HG02973 (cell line): Measurements from ENCODE around the gene NT5C1A.

Source experiments
- ATAC-seq: cut with Tn5 transposase; IDR thresholded peaks from one replicate; pipeline ENCODE4 v1.9.1; 2021; ENCODE audit warnings: moderate library complexity; ENCODE audit not compliant: unreplicated experiment

The NT5C1A gene

DNA sequence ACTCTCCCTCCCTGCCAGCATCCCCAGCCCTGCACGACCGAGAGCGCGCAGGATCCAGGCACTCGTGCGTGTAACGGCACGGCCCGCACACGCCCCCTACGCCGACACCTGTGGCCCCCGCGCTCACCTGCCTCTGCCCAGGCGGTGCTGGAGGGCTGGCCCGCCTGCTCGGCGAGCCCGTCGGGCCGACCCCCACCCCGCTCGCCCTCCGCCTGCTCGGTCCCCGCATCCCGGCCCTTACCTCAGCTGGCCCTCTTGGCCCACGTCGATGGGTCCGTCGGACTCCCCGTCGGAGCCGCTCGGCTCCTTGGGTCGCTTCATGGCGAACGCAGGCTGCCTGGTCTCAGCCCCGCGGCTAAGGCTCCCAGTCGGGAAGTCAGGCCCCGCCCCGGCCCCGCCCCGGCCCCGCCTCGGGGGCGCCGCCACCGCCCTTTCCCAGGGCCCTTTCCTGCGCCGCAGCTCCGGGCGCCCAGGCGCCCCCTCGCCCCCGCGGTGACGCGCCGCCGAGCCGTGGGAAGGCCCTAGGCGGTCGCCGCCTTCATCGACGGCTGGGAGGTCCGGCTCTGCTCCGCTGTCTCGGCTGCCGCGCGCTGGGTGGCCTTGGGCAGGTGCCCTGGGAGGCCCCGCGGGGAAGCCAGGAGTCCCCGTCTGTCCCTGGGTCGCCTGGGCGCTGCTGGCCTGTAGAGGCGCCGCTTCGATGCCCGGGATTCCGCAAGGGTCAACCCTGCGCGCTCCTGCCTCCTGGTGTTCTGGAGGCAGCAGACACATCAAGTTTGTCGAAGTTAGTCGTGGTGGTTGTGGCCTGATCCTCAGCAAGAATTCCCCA is 32.4 kb downstream of the NT5C1A start, which contains the start of gene HEYL:
Gene HEYL, minus strand, starts transcription at position 339 of the 826 bp plus-strand sequence. Its CDS starts 18 bp downstream, at position 321.
- ATAC-seq = no peak

GRCh38 chr1:39638965-39639304 is 33.0 kb downstream of the NT5C1A start:
- ATAC-seq = no peak

GRCh38 chr1:39637361-39637760 is 34.5 kb downstream of the NT5C1A start:
- ATAC-seq = no peak

- no peak for ATAC-seq
These were observed 36.1 kb downstream of the NT5C1A start for GRCh38 chr1:39635871-39636210.

GRCh38 chr1:39635205-39635870 is 36.6 kb downstream of the NT5C1A start:
- no peak for ATAC-seq

DNA sequence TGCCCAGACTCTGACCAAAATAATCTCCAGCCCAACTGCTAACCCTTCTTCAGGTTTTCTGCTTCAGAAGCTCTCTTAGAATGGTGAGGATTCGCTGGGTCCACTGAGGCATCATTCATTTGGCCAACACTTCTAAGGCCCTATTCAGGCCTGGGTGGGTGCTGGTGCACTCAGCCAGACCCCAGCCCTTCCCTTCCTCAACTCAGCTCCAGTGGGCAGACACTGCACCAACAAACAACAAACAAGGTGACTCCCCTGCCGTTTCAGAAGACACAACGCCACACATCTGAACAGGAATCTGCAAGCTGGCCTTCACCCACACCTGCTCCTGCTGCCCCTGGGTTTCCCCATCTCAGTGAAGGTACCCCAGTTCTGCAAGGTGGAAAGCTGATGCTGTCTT is 38.5 kb downstream of the NT5C1A start:
- ATAC-seq = no peak

GRCh38 chr1:39632682-39633417 is 39.1 kb downstream of the NT5C1A start:
- no peak for ATAC-seq

DNA sequence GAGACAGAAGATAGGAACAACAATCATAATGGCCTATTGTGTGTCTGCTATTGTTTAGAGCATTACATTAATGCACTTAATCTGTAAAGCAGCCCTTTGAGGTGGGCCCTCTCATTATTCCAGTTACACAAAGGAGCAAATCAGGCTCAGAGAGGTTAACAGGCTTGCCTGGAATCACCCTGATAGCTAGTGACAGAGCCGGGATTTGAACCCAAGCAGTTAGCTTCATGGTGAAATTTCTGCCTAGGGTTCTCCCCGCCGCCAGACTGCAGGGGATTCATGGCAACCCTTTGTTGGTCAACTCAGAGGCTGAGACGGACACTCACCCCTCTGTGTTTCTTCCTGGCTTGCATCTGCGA is 39.6 kb downstream of the NT5C1A start:
- no peak for ATAC-seq

DNA sequence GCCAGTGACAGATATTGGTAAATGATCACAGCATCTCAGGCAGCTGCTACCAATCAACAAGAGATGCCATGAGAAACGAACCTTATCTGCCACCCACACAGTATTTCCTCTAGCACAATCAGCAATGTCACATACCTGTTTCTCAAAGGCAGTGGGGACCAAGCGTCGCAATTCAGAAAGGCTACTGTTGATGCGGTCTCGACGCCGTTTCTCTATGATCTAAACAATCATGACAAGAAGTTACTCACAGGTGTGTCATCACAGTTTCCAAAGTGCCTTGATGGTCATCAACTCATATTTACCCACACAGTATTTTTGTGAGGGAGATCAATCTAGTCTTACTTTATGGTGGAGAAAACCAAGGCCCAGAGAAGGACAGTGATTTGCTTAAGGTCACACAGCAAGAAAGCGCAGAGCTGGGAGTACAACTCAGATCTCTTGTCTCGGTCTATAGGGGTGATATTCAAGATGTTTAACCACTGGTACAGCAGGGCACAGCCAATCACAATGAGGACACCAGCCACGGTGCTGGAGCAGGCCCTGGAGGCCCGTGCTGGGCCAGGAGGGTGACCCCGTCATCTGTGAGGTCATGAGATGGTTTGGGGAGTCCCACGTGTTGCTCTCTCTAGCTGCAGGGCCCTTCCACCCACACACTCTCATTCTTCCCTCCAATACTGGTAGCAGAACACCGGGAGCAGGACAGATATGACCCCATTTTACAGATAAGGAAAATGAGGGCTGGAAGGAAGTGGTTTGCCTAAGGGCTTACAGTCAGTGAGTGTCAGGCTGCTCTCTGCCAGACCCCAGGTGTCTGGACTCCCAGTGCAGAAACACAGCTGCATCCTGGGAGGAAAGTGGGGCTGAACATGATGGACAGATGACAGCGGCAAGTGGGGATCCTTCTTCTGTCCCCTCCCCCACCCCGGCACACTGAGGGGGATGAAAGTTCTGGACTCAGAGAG is 40.3 kb downstream of the NT5C1A start:
- no peak for ATAC-seq

DNA sequence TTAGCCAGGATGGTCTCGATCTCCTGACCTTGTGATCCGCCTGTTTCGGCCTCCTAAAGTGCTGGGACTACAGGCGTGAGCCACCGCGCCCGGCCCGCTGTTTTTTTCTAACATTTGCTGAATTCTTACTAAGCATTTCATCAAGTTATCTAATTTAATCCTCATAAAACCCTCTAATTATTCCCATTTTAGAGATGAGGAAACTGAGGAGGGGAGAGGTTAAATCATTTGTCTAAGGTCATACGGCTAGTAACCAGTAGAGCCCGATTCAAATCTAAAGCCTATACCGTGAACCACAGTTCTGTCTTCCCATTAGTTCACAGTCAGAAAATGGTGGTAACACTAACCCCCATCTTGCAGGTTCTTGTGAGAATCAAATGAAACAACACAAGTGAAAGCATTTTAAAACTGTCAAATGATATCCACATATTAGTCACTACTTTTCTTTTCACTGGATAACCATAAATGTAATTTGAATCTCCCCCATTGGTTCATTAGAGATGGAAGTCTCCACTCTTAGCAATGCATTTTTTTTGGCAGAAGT is 43.0 kb downstream of the NT5C1A start:
- no peak for ATAC-seq

GRCh38 chr1:39626646-39627045 is 45.3 kb downstream of the NT5C1A start:
- ATAC-seq = no peak

- ATAC-seq = no peak
These were observed 46.2 kb downstream of the NT5C1A start for GRCh38 chr1:39625462-39626273.

DNA sequence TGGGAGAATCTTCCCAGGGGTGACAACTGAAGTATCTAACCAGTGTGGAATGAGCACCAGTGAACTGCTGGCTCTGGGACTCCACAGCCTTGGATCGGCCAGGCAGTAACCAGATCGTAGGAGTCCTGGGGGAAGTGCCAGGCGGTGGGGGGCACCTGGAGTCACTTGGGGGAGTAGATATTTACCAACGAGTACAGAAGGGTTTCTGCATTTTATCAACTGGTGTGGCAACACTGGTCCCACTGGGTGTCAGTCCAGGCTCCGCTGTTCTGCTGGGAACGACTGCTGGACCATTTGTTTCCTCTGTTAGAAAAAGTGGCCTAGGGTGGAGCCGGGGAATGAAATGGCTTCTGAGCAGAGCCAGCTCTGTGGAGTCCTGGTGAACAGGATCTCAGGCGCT is 46.9 kb downstream of the NT5C1A start:
- ATAC-seq = no peak

DNA sequence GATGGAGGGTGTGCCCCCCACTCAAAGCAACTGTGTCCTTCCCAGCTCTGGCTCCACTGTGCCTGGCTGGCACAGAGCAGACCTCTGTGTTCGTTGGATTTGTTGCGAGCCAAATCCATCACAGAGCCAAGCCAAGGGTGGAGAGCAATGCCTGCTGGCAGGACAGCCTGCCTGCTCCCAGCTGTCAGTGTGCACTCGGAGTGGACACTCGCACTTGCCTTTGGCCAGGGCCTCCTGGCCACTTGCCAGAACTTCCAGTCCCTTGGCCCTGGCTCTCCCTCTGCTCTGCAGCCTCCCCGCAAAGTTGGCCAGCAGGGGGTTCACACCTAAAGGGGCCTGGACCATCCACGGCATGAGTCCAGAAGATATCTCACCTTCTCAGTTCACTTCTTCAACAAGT is 48.9 kb downstream of the NT5C1A start:
- no peak for ATAC-seq

- no peak for ATAC-seq
These were observed 49.5 kb downstream of the NT5C1A start for GRCh38 chr1:39622427-39622826.

DNA sequence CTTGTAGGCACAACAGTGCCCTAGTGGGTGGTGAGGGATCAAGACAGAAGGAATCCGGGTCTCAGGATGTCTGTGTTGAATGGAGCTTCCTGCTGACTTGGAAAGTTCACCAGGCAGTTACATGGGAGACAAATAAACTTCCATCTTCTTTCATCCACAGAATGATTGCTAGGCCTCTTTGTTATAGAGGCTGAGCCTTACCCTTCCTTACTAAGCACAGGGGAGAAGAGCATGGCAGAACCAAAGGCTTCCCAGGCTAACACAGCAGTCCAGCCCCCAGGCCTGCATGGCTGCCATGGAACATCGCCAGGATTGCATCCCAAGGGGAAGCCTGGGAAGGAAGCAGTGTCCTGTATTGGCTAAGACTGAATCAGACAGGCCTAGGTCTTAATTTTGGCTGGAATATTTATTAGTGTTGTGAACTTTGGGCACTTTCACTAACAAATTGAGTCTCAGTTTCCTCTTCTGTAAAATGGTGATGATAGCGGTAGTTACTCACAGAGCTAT is 51.2 kb downstream of the NT5C1A start:
- no peak for ATAC-seq

GRCh38 chr1:39617488-39618049 is 54.3 kb downstream of the NT5C1A start:
- no peak for ATAC-seq

DNA sequence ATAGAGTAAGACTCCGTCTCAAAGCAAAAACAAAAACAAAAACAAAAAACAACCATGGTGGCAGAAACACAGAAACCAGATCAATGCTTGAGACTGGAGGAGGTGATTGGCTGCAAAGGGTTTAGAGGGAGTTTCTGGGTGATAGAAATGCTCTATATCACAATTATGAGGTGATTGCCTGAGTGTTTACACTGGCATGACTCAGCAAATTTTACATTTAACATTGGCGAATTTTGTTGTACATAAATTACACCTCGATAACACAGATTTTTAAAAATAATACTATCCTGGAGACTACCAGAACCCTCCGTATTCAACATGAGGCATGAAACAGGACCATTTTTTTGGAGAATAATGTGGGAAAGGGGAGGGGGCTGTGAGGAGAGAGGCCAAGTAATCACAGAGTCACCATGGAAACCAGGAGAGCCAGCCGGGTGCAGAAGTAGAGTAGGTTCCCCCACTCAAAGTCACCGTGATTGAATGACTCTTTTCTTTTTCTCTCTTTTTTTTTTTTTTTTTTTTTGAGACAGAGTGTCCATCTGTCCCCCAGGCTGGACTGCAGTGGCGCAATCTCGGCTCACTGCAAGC is 56.7 kb downstream of the NT5C1A start:
- ATAC-seq = no peak

- ATAC-seq = no peak
These were observed 57.4 kb downstream of the NT5C1A start for GRCh38 chr1:39614488-39614887.
